GM19351 (cell line): ENCODE results near the gene WFDC12.

Source experiments
- ATAC-seq: cut with Tn5 transposase; IDR thresholded peaks from one replicate; pipeline ENCODE4 v1.9.1; 2021; ENCODE audit warnings: mild to moderate bottlenecking, moderate library complexity; ENCODE audit not compliant: unreplicated experiment

WFDC12 gene

DNA sequence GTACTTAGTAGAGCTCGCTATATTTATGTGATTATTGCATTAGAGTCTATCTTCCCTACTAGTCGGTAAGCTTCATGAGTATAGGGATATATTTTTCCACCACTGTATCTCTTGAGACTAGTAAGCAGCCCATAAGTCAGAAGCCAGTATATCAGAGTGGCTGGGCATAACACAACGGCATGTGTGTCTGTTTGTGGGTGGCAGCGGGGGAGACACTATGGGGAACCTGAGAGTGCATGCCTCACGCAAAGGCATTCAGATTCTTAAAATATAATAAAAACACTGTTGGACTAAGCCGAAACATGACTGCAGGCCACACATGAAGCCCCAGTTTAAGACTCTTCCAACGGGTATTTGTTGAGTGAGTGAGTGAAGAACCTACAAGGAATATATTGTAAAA, 31.4 kb downstream of the WFDC12 start:
- ATAC-seq: no peak

DNA sequence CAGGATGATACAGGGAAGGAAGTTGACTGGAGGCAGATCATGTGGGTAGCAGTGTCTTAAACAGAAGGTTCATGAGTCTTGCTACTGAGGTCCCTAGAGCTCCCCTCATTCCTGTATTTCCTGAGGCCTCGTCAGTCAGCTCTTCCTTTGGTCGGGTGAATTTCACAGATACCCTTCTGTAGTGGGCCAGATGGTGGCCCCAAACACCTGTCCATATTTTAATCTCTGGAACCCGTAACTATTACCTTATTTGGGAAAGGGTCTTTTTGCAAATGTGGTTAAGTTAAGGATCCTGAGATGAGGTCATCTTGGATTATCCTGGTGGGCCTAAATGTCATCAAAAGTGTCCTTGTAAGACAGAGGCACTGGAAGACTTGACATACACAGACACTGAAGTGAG, 32.9 kb downstream of the WFDC12 start:
- ATAC-seq: no peak

DNA sequence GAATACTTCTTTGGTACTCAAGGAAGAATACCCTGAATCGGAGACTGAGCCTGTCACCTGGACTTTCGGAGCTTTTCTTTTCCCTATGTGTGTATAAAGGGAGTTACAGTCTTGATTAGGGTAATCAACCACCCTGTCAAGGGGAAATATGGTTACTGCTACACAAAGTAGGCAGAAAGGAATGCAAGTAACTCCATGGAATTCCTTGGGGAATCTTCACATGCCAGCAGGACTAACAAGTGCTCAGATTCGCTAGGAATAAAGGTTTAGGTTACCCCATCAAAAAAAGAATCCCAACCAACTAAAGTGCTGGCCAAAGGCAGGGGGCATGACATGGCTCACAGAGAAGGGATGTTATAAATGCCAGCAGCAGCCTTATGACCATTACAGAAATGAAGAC, 33.8 kb downstream of the WFDC12 start:
- ATAC-seq: no peak

DNA sequence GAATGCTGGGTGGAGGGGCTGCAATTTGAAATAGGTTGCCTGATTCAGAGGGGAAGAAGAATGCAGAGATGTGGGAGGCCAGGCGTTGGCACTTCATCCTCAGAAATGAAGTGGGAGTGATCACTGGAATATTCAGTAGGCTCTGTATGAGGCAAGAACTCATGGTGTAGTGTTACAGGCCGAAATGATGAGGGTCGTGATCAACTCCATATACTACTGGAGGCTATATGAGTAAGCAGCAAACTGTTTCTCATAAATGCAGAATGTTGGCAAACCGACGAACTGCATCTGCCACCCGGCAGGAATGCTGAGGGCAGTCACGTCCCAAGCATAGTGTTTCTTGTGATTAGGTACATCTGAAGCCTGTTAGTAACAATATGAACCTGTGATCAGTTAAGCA, 36.0 kb downstream of the WFDC12 start:
- no peak for ATAC-seq

DNA sequence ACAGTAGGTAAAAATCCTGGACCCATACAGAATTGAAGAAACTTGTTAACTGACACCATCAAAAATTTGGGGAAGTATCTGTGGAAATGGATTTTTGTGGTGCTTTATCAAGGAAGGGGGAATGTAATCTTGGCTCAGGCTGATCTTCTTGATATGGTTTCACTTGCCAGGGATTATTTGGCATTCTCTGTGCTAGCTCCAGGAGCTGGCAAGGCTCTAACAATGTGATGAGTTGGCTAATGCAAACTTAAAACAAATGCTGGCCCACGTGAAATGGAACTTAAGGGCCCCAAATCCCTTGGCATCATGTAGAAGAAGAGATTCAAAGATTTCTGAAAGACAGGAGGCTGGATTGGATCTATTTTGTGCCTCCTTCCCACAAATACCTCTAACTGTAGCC, 36.5 kb downstream of the WFDC12 start:
- no peak for ATAC-seq

DNA sequence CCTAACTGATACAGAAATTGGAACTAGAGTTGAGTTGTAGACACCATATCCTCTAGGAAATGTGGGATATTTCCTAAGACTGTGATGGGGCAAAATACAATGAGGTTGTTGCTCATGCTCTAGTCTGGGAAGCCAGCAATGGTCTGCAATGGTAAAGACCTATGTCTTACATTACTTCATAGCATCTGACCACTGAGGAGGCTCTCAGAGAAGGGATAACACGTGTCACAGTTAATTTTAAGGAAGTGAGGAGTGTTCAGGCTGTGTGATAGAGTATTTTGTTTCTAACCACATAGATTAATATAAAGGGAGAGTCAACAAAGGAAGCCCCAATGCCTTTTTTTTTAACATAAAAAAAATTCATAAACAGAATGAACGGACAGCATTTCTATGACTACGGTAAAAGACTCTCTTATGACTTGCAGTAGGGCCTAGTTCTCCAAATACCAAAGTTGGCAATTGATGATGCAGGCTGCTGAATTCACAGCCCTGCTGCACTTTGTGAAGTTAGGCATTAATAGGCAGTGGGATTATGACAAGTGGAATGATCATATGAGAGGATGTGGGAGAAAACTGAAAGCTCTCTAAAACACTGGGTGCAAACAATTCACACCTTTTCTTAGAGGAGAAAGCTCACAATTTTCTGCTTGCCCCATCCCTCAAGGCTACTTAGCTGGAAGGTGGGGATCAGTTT, 37.0 kb downstream of the WFDC12 start:
- ATAC-seq: no peak

DNA sequence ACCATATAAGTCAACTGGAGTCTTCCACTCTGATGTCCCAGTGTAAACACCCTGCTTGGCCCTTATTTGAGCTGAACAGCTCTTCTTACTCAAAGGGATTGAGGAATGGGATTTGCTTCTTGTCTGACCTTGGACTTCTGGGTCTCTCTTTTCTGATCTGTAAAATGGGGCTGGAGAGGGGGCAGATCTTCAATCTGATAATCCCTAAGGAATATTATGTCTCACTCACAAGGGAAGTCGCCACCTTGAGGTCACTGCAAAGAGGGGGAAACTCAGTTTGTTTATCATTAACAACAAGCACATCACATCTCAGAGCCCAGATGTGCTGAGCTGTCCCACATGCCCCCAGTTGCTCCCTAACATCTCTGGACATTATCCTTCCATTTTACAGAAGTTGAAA, 38.4 kb downstream of the WFDC12 start:
- no peak for ATAC-seq

DNA sequence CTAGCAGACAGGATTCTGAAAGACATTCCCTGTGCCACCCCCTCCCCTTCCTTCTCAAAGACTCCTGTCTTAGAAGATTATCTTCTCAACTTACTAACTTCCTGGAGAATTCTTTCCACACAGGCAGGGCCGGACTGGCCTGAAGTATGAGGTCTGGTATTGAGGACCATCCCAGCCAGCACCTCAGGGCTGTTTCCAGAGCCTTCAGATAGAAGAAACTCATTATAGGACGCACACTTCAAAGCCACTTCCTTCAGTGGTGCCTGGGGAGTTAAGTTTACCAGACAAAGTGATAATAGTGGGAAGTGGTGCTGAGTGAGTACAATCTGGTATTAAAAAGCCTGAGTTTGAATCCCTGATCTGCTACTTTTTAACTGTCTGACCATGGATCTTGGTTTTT, 39.0 kb downstream of the WFDC12 start:
- ATAC-seq: no peak

DNA sequence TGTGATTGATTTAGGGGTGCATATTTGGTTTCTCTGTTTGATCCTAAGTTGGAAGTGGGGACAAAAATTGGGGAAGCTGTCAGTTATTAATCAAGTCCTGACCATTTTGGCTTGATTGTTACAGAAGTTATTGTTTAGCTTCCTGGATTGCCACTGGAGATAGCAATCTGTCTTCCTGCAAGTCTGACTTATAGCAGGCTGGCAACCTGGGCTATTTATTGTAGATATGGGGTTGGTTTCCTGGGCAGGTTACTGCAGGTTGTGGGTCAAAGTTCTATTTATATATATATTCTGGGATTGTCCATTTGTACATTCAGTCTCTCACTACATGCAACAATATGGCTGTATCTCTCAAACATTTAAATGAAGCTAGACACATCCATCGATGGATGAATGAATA, 41.1 kb downstream of the WFDC12 start:
- ATAC-seq: no peak

DNA sequence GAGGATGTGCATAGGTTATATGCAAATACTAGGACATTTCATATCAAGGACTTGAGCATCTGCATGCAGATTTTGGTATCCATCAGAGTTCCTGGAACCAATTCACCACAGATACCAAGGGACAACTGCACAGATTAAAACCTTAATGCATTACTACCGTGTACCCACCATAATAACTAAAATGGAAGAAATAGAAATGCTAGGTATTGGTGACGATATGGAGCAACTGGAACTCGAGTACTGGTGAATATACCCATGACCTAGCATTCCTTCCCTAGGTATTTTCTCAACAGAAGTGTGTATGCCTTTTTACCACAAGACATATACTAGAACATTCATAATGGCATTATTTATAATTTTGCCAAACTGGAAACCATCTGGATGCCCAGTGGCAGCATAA, 41.8 kb downstream of the WFDC12 start:
- no peak for ATAC-seq

DNA sequence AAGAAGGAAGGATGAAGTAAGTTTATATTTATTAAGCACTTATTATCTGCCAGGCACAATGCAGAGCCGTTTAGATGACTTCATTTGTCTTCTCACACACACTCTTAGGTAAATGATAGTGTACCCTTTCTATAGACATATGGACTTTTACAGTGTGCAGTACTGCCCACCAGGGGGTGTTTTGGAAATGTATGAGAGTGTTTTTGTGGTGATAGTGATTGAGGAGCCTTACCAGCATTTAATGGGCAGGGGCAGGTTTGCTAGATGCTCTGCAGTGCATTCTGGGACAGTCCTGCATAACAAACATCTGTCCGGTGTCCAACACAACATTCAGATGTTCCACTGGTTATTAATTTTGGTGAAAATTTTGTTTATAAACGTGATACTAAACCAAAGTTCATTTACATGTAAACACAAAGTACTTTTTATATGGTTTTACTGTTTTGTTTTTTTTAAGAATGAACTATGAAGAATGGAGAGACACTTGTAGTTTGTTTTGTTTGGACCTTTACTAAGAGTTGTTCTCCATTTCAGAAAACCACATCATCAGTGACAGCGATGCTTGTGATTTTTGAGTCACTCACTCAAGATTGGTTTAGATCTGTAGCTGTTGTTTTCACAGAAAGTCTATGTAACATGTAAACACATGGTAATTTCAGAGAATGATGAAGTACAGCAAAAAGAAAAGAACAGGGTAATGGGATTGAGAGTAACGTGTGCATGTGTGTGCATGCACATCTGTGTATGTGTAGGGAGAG, 43.2 kb downstream of the WFDC12 start:
- no peak for ATAC-seq

DNA sequence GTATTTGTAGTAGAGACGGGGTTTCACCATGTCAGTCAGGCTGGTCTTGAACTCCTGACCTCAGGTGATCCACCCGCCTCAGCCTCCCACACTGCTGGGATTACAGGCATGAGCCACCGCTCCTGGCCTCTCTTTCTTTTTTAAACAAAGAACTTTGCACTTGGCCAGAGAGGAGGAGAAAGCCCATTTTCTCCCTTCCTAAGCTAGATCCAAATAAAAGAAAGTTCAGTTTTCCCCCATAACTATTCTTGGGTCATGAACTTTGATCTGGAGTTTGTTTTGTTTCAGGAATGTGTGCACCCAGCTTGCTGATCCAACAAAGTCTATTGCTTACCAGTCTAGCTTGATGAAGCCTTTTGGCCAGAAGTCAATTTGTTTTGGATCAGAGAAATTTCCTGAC, 46.7 kb downstream of the WFDC12 start:
- no peak for ATAC-seq
